Esophagus mucosa (tissue), 1 donor: ENCODE data around the gene S100PBP. TPM values are rescaled to one million over a fixed set of nuclear protein-coding genes. Genes with fewer than 3 reads are reported as not detected.

ENCODE experiments used
- ATAC-seq: fragments of 200-7000 bp; cut with Tn5 transposase; one replicate; pipeline ENCODE4 v1.9.1; 2020
- total RNA-seq: library from RNA; stranded (reverse); gene quantifications from one replicate; pipeline ENCODE4 v1.2.4, GENCODE V29; 2023
- donor health status: DM: yes; HTN: yes; CAD: no.

Gene S100PBP
- total RNA-seq, 1 donor from 2014 or later, result 16.5 TPM

- ATAC-seq, result no peak
Observed at GRCh38 chr1:32888677-32889420, 71.4 kb downstream of the S100PBP start.

- no peak for ATAC-seq
Observed at GRCh38 chr1:32889731-32890278, 72.4 kb downstream of the S100PBP start.

GRCh38 chr1:32890516-32891240, 73.2 kb downstream of the S100PBP start:
- no peak for ATAC-seq

DNA sequence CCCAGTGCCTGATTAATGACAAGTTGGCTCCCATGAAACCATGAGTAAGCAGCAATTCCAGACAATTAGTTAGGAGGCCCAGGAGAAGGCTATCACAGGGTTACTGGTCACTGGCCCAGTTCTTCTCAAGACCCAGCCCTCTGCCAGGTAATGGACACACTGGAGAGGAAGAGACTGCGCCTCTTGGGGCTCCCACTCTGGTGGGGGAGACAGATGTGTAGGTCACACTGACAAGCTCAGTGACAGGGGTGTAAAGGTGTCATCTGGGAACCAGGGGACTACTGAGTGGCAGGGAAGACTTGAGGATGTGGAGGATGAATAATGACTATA, 73.8 kb downstream of the S100PBP start:
- no peak for ATAC-seq

GRCh38 chr1:32891630-32892029, 74.2 kb downstream of the S100PBP start:
- ATAC-seq, result no peak

- ATAC-seq, result peak; percentile 24
Observed at GRCh38 chr1:32892368-32893197, 75.1 kb downstream of the S100PBP start.

DNA sequence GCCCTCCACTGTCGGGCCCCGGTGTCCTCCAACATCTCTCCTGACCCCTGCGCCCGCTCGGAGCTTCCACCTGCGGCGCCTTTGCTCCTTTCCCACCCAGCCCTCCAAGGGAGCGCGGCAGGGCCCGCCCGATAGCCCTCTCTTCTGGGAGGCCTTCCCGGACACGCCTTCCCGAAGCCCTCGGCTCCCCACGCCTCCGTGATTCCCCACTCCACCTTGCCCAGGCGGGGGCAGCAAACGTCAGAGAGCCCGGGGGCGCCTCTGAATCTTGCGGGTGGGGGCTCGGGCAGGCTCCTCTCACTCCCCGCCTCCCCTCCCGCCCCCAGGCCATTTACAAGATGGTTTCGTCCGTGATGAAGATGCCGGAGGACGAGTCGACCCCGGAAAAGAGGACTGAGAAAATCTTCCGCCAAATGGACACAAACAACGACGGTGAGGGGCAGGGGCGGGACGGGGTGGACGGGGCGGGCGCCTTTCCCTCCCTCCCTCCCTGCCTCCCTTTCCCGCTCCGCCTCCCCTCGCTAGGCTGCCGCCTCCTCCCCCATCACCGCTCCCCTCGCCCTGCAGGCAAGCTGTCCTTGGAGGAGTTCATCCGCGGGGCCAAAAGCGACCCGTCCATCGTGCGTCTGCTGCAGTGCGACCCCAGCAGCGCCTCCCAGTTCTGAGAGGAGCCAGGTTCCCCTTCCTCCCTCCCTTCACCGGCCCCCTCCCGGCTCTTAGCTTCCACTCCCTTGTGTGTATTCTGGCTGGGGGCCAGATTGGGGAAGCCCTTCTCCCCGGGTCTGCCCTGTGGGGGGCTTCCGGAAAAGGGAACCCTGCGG, 76.0 kb downstream of the S100PBP start:
- peak; percentile 12 for ATAC-seq

DNA sequence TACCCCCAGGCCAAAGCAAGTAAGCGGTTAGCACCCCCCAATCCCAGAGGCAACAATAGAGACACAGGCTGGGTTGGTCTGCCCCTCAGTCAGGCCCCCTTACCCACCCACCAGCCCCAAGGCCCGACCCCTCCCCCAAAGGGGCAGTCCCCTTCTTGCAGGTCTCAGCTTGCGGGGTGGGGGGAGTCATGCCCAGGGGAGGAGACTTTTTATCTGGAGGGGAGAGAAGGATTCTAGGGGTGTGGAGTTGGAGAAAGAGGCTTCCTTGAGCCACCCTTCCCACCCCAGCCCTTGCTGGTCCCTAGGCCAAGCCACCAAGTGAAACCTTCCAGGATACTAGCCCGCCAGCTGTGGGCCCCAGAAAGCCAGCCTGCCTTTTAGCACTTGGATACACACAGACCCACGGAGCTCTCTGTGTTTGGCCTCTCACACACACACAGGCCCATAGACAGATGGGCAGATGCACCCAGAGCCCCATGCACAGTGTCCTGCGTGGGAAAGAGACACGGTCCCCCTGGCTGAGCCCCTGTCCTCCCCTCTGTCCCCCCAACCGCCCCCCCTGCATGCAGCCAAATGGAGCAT, 76.7 kb downstream of the S100PBP start:
- no peak for ATAC-seq

- ATAC-seq, result no peak
Observed at GRCh38 chr1:32894681-32895080, 77.2 kb downstream of the S100PBP start.

GRCh38 chr1:32895325-32896215, 78.1 kb downstream of the S100PBP start:
- no peak for ATAC-seq

GRCh38 chr1:32896451-32896850, 79.0 kb downstream of the S100PBP start:
- ATAC-seq, result no peak

DNA sequence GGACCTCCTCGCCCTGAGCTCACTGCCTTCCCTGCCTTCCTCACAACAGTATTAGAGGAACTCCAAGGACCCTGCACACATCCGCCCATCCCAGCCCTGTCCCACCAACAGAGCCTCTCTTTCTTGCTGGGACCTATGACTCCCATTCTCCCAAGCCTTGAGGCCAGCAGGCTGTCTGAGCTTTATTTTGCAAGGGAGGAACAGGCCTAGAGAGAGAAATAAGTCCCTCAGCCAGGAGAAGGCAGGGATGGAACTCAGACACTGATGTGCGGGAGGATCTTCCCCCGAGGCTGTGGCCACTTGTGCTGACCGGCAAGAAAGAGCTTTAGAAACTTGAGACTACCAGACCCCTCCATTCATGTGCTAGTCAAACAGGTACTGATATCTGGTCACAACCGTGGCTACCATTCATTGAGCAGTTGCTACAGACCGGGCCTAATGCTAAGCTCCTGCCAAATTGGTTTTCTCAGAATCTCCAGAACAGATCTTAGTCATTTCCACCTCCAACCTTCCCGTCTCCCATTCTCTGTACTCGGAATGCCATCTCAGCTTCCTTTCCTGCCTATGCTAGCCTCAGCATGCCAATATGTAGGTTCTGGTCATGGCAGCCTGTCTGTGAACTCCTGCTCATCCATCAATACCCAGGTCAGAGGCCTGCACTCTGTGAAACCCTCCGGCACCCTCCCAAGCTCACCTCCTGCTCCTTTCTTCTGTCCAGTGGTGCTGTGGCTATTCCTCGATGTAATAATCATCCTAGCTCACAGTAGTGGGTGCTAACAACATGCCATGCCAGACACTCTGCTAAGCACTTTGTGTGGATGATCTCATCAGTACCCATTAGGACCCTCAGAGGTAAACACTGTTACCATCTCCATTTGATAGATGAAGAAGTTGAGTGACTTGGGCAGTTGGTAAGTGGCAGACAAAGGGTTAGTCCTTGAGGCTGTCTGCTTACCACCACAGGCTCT, 79.9 kb downstream of the S100PBP start:
- ATAC-seq, result peak; percentile 5

DNA sequence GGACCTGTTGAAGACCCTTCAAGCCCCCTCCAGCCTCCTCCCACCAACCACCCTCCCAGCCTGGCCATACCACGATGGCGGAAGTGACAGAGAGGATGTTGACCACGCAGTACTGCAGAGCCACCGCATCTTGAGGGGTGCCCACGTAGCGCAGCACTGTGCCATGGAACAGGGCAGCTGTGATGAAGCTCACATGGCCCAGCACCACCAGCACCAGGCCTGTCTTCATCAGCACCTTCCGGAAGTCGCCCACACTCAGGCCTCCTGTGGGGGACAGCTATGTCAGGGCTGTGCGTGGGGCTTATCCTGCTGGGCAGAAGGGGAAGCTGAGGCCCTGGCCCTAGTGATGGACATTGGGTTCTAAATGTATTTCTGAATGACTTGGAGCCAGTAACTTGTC, 80.6 kb downstream of the S100PBP start:
- ATAC-seq, result no peak

DNA sequence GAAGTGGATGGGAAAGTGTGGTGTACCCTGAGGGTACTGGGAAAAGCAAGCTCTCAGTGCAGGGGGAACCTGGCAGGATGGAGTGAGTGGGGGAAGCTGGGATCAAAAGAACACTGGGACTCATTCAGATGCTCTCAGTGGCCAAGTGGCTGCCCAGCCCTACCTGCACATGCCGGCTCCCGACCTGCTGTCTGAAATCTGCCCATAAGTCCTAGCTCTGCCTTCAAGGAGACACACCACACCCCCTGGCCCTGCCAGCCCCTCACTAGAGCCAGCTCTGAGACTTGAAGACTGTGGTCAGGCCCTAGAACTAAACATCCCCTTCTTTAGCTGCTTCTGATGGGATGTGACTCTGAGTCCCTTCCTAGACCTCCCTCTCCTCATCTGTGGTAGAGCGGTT, 81.5 kb downstream of the S100PBP start:
- no peak for ATAC-seq

GRCh38 chr1:32899586-32900296, 82.3 kb downstream of the S100PBP start:
- ATAC-seq, result no peak

DNA sequence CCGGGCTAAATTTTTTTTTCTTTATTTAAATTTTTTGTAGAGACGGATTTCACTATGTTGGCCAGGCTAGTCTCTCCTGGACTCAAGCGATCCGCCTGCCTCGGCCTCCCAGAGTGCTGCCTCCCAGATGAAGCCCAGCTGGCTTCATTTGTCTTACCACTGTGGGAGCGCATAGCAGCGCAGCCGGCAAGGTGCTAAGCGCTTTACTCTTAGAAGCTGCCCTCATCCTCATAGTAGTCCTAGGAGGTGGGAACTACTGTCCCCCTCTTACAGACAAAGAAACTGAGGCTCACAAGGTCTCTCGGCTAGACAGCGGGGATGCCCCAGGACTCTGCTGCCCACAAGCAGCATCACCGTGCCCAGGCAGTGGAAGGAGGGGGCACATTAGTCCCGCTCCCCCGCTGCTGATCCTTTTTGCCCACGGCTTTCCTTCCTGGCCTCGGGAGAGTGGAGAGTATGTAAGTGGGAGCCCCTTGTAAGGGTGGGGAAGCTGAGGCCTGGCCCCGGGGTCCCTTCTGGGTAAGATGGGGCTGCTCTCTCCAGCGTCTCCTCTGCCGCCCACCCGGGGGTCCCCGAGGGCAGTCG, 83.0 kb downstream of the S100PBP start:
- peak; percentile 4 for ATAC-seq

DNA sequence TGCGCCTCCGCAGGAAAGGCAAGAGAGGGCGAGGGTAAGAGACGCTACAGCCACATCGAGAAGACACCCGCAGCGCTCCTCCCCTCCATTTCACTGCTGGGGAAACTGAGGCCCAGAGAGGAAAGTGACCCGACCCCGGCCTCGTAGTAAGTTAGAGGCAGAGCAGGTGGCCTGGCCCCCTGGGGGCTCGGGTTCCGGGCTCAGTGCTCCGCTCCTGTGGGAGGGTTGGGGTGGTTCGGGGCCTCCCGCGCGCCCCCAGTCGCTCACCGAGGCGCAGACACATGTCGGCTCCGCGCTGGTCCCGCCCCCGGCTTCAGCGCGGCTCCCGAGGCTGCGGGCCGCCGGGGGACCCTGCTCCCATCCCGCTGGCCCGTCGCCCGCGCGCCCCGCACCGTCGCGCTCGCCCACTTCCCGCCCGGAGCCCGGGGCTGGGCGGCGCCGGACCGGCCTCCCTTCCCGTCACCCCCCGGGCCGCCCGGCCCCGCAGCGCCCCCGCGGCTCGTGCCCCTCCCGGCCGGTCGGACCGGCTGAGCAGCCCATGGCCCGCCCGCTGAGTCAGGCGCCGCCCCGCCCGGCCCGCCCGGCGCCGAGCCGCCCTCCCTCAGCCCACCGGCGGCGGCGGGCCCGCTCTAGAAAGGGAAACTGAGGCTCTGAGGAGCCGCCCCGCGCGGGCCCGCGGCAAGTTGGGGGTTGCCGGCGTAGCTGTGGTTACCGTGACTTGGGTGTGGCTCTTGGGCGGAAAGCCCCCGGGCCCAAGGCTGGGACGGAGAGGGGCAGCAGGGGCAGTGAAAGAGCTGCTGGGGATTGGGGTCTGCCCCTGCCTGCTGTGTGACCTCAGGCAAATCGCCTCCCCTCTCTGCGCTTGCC, 83.7 kb downstream of the S100PBP start, which contains the start of gene TMEM54:
TSS of gene TMEM54 (minus strand) at position 434 of the 867 bp plus-strand sequence. CDS start at position 283, 151 bp downstream.
- ATAC-seq, result peak; percentile 88
